K562 (cell line): Measurements from ENCODE around the gene MAP3K19. TPM values are rescaled to one million over a fixed set of nuclear protein-coding genes. Genes with fewer than 3 reads are reported as not detected.

ENCODE experiments used
- BRD4 ChIP-seq: fragments of 200-600 bp; sonication (generic); IDR thresholded peaks from 2 replicates; pipeline ENCODE4 v1.6.1; 2017; ENCODE audit warnings: inconsistent platforms
- CCAR2 ChIP-seq: fragments of 200-400 bp; formaldehyde crosslinking; IDR thresholded peaks from 2 replicates; pipeline ENCODE4 v1.6.1; 2017; ENCODE audit warnings: mild to moderate bottlenecking, low read depth, low read length
- CEBPB ChIP-seq: fragments of 450-650 bp; IDR thresholded peaks from 2 replicates; pipeline ENCODE4 v1.6.1; 2016; ENCODE audit warnings: missing genetic modification characterization, missing compliant biosample characterization
- CHAMP1 ChIP-seq: fragments of 450-650 bp; IDR thresholded peaks from 2 replicates; pipeline ENCODE4 v1.6.1; 2016; ENCODE audit warnings: mild to moderate bottlenecking
- DDX20 ChIP-seq: fragments of 450-650 bp; IDR thresholded peaks from 2 replicates; pipeline ENCODE4 v1.6.1; 2016; ENCODE audit warnings: missing genetic modification characterization, low read depth, mild to moderate bottlenecking, missing compliant biosample characterization, moderate library complexity
- ESRRB ChIP-seq: fragments of 250-450 bp; sonication (Bioruptor Pico); IDR thresholded peaks from 2 replicates; pipeline ENCODE4 v1.5.0; 2020; ENCODE audit warnings: mild to moderate bottlenecking, moderate library complexity, borderline replicate concordance
- EZH2 ChIP-seq: IDR thresholded peaks from 2 replicates; pipeline ENCODE4 v1.6.1; 2012; ENCODE audit warnings: low read depth, mild to moderate bottlenecking, inconsistent platforms, low read length, borderline replicate concordance
- NFRKB ChIP-seq: fragments of 450-650 bp; IDR thresholded peaks from 2 replicates; pipeline ENCODE4 v1.6.1; 2016; ENCODE audit warnings: low read depth
- SPI1 ChIP-seq: IDR thresholded peaks from 2 replicates; pipeline ENCODE4 v1.6.1; 2011; ENCODE audit warnings: low read depth, low read length, control low read depth, borderline replicate concordance
- TCF3 ChIP-seq: sonication (generic); formaldehyde crosslinking; IDR thresholded peaks from 2 replicates; pipeline ENCODE4 v1.4.0; 2020; ENCODE audit warnings: mild to moderate bottlenecking, missing genetic modification reagents
- TEAD2 ChIP-seq: fragments of 450-650 bp; IDR thresholded peaks from 2 replicates; pipeline ENCODE4 v1.6.1; 2016; ENCODE audit warnings: missing genetic modification characterization, control low read depth, missing compliant biosample characterization
- ZBED1 ChIP-seq: IDR thresholded peaks from 2 replicates; pipeline ENCODE4 v1.6.1; 2014
- ZNF57 ChIP-seq: fragments of 450-650 bp; formaldehyde crosslinking; IDR thresholded peaks from 2 replicates; pipeline ENCODE4 v1.4.0; 2020; ENCODE audit warnings: mild to moderate bottlenecking, moderate library complexity
- ZNF592 ChIP-seq: fragments of 450-650 bp; IDR thresholded peaks from 2 replicates; pipeline ENCODE4 v1.6.1; 2017; ENCODE audit warnings: antibody characterized with exemption, mild to moderate bottlenecking
- ZNF668 ChIP-seq: fragments of 250-450 bp; sonication (Bioruptor Pico); IDR thresholded peaks from 2 replicates; pipeline ENCODE4 v1.8.0; 2022; ENCODE audit warnings: mild to moderate bottlenecking, inconsistent platforms
- polyA plus RNA-seq, 8 experiments: library from polyadenylated mRNA; depleted of rRNA in 4 of 8; stranded (reverse) in 5 of 8; unstranded in 3 of 8; fragments of >200 nt; fragmentation: Nextera tagmentation in 2 of 8; fragmentation: Illumina TruSeq in 1 of 8; extraction: Ambion mirVana in 2 of 8; extraction: Trizol in 1 of 8; gene quantifications; 2 replicates each; pipeline versions ENCODE4 v1.2.1 to v1.2.3, GENCODE V29; 2011 to 2014; ENCODE audit warnings: inconsistent platforms in 1 of 8, missing spikeins in 1 of 8
- total RNA-seq, 7 experiments: library from RNA; depleted of rRNA in 6 of 7; stranded (reverse); fragments of >200 nt in 6 of 7; fragmentation: Illumina TruSeq in 2 of 7; extraction: Trizol in 2 of 7; gene quantifications; 2 replicates each; pipeline versions ENCODE4 v1.2.1 to v1.2.3, GENCODE V29; 2011 to 2021; ENCODE audit warnings: low replicate concordance in 1 of 7
- TF ChIP-seq, protein P1 (sequence below): fragments of 450-650 bp; formaldehyde crosslinking; IDR thresholded peaks from 2 replicates; pipeline ENCODE4 v1.4.0; 2020; ENCODE audit warnings: mild to moderate bottlenecking, moderate library complexity
- TF ChIP-seq, protein P2 (sequence below): fragments of 450-650 bp; IDR thresholded peaks from 2 replicates; pipeline ENCODE4 v1.6.1; 2018; ENCODE audit warnings: mild to moderate bottlenecking, low read depth; ENCODE audit not compliant: partially characterized antibody

MAP3K19 gene
- total and polyA plus RNA-seq, 9 of the 15 experiments (the other 6 are each of a cell fraction or from before 2014, with no cell fraction given): 0.29 TPM; not detected in 8

DNA sequence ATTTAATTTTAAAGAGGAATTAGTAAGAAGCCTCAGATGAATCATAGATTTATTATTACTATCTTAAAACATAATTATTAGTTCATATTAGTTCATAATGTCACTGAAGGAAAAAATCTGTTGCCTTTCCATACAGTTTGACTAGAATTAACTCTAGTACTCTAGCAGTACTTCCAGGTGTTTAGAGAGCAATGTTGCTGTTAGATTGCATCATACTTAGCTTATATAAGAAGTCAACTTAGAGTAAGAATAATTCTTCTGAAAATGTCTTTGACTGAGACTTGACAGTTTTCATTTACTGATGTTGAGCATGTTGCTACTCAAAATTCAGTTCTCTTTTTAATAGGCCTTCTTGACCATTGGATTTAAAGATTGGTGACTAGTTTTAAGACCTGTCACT lies 9.5 kb upstream of the MAP3K19 start (continued):
- TF ChIP-seq CHAMP1: no peak
- no peak for TF ChIP-seq CCAR2
- TF ChIP-seq ZBED1: no peak
- TF ChIP-seq, protein P1, sequence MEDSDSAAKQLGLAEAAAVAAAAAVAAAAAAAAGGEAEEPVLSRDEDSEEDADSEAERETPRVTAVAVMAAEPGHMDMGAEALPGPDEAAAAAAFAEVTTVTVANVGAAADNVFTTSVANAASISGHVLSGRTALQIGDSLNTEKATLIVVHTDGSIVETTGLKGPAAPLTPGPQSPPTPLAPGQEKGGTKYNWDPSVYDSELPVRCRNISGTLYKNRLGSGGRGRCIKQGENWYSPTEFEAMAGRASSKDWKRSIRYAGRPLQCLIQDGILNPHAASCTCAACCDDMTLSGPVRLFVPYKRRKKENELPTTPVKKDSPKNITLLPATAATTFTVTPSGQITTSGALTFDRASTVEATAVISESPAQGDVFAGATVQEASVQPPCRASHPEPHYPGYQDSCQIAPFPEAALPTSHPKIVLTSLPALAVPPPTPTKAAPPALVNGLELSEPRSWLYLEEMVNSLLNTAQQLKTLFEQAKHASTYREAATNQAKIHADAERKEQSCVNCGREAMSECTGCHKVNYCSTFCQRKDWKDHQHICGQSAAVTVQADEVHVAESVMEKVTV (CRISPR knock-in tag): no peak
- no peak for TF ChIP-seq DDX20
- TF ChIP-seq ZNF668 (CRISPR knock-in tag): 0 out of 2 replicates have a peak, but pooled peaks have one; percentile 40
- peak; percentile 21; the same call in 1 of the 2 replicates for TF ChIP-seq NFRKB
- TF ChIP-seq, protein P2, sequence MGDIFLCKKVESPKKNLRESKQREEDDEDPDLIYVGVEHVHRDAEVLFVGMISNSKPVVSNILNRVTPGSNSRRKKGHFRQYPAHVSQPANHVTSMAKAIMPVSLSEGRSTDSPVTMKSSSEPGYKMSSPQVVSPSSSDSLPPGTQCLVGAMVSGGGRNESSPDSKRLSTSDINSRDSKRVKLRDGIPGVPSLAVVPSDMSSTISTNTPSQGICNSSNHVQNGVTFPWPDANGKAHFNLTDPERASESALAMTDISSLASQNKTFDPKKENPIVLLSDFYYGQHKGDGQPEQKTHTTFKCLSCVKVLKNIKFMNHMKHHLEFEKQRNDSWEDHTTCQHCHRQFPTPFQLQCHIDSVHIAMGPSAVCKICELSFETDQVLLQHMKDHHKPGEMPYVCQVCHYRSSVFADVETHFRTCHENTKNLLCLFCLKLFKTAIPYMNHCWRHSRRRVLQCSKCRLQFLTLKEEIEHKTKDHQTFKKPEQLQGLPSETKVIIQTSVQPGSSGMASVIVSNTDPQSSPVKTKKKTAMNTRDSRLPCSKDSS: no peak
- TF ChIP-seq ZNF57 (CRISPR knock-in tag): no peak
- no peak for TF ChIP-seq TEAD2 (tag)
- no peak for TF ChIP-seq TCF3 (CRISPR knock-in tag)
- TF ChIP-seq CEBPB (tag): peak; percentile 90
- 0 out of 2 replicates have a peak, but pooled peaks have one; percentile 53 for TF ChIP-seq ZNF592
- TF ChIP-seq EZH2: no peak
- TF ChIP-seq BRD4: no peak
- TF ChIP-seq SPI1: no peak
- no peak for TF ChIP-seq ESRRB (CRISPR knock-in tag)
